NCI-H524 treated with DMSO at 0.1 percent for 48 hours (cell line): ENCODE results near the gene RNF224.
"Not testable (repeated sequence)": the region's sequence is repeated elsewhere in the genome, so short reads cannot be mapped to it uniquely, and the experiment has no call there.

Experiments used
- DNase-seq: peaks from one replicate; lab custom pipeline; 2025; lab: John Stamatoyannopoulos, UW

RNF224 gene

DNA sequence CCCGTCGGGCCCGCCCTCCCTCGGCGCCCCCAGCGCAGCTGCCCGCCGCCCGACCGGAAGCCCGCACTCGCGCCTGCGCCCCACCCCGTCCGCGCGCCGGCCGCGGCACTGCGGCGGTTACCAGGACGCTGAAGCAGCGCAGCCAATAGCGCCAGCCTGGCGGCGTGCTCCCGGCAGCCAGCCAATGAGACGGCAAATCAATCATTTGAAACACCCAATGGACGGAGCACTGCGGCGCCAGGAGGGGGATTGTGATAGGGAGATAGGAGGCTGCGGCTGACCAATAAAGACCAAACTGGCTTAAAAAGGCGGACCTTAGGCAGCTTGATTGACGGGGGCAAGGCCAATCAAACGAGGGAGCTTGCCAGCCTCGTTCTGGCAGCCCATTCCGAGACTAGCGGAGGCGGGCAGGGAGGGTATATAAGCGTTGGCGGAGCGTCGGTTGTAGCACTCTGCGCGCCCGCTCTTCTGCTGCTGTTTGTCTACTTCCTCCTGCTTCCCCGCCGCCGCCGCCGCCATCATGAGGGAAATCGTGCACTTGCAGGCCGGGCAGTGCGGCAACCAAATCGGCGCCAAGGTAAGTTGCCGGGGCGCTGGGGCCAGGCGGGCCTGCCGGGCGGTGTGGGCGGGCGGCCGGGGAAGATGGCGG, 13.7 kb downstream of the RNF224 start, which contains the start of gene TUBB4B:
Gene TUBB4B (plus strand): TSS at position 447 of the 649 bp plus-strand sequence. CDS start 74 bp downstream, at position 521.
- DNase-seq = peak; percentile 100

- peak; percentile 44 for DNase-seq
These were observed 14.4 kb downstream of the RNF224 start for GRCh38 chr9:137241490-137242268.

DNA sequence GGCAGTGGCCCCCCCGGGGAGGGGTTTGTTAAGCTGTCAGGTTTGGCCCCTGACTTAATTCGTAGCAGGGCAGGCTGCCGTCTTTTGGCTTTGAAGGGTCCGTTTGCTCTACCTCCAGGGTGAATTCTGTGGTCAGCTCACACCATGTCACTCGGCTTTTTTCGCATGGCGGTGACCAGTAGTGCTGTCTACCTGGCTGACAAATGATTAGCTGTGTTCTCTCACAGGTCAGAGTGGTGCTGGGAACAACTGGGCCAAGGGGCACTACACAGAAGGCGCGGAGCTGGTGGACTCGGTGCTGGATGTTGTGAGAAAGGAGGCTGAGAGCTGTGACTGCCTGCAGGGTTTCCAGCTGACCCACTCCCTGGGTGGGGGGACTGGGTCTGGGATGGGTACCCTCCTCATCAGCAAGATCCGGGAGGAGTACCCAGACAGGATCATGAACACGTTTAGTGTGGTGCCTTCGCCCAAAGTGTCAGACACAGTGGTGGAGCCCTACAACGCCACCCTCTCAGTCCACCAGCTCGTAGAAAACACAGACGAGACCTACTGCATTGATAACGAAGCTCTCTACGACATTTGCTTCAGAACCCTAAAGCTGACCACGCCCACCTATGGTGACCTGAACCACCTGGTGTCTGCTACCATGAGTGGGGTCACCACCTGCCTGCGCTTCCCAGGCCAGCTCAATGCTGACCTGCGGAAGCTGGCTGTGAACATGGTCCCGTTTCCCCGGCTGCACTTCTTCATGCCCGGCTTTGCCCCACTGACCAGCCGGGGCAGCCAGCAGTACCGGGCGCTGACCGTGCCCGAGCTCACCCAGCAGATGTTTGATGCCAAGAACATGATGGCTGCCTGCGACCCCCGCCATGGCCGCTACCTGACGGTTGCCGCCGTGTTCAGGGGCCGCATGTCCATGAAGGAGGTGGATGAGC, 15.2 kb downstream of the RNF224 start:
- no peak for DNase-seq

DNA sequence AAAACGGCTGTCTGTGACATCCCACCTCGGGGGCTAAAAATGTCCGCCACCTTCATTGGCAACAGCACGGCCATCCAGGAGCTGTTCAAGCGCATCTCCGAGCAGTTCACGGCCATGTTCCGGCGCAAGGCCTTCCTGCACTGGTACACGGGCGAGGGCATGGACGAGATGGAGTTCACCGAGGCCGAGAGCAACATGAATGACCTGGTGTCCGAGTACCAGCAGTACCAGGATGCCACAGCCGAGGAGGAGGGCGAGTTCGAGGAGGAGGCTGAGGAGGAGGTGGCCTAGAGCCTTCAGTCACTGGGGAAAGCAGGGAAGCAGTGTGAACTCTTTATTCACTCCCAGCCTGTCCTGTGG, 15.9 kb downstream of the RNF224 start:
- DNase-seq = not testable (repeated sequence)

- no peak for DNase-seq
These were observed 16.6 kb downstream of the RNF224 start for GRCh38 chr9:137243626-137244485.

DNA sequence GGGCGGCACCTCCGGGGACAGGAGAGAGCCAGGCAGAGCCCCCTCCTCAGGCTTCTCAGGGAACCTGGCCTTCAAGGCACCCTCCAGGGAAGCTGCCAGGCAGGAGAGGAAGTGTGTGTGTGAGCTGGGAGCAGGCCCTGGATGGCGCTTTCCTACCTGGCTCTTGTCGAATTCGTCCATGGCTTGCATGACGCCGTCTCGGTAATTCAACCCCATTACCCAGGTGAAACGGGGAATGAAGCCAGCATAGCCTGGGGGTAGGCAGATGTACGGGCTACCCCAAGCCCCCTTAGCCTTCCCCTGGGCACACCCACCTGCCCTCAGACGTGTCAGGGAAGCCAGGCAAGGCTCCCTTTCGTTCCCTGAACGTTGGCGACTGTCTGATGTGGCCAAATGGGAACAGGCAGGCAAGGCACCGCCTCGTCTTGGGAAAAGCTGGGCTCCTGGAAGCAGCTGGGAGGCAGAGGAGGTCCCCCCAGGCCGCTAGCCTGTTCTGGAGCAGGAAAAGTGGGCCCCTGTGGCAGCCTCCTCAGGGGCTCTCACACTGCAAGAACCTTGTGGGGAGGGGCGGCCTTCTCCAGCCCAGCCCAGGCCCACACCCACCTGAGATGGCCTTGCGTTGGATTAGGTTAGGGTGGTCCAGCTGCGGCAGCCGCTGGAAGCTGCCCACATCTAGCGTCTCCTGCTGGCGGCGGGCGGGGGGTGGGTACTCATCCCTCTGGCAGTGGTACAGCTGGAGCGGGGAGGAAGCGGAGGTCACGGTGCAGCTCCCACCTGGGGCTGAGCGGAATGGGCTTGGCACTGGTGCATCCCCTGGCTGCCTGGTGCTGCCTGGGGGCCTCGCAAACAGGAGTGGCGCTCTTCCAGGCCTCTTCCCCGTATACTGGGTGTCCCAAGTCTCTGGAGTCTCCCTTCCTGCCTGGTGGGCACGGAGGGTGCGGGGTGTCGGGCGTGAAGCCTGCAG, 17.5 kb downstream of the RNF224 start:
- no peak for DNase-seq

DNA sequence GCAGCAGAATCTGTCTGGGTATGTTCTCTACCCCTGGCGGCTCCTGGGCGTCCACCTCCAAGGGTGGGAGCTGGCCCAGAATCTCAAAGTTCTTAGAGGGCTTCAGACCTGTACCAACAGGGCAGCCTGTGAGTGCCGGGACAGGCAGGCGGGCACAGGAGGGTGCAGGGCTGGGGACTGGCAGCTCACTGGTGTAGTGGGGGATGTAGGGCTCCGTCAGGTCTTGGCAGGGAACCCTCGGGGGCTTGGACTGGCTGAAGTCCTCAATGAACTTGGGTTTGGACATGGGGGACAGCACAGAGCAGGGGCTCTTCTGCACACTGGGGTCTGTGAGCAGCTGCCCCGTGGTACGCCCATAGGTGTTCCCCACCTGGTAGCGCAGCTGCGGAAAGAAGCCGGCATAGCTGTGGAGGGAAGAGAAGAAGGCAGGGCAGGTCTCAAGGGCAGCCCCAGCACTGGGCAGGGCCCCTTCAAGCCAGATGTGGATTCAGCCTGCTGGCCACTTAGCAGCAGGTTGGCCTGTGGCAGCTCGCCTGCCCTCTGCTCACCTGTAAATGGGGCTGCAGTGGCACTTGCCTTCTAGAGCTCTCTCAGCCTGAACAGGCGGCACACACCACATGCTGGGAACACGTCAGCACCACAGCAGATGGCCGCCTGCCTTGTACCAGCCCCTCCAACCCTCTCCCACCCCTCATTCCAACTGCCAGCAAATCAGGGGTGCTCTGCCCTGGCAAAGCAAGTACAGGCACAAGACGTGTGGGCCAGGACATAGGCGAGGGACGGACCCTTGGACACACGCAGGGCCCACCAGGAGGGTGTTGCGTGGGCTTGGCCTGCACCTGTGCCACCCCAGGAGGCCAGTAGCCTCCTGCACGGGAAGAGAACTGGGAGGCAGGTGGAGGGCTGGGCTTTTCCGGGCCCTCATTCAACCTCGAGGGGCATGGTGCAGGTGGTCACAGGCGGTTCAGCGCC, 18.4 kb downstream of the RNF224 start:
- no peak for DNase-seq

GRCh38 chr9:137247135-137247915, 20.0 kb downstream of the RNF224 start:
- DNase-seq = no peak

DNA sequence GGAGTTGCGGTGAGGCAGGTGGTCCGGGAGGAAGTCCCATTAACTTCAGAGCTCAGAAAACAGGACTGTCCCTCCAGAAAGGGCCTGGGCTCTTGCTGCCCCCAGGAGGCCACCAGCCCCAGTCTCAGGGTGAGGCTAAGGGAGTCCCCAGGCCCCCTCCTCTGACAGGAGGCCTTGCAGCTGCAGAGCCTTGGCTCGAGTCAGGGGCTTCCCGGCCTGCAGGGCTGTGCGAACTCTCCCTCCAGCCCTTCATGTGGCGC, 20.5 kb downstream of the RNF224 start:
- no peak for DNase-seq

DNA sequence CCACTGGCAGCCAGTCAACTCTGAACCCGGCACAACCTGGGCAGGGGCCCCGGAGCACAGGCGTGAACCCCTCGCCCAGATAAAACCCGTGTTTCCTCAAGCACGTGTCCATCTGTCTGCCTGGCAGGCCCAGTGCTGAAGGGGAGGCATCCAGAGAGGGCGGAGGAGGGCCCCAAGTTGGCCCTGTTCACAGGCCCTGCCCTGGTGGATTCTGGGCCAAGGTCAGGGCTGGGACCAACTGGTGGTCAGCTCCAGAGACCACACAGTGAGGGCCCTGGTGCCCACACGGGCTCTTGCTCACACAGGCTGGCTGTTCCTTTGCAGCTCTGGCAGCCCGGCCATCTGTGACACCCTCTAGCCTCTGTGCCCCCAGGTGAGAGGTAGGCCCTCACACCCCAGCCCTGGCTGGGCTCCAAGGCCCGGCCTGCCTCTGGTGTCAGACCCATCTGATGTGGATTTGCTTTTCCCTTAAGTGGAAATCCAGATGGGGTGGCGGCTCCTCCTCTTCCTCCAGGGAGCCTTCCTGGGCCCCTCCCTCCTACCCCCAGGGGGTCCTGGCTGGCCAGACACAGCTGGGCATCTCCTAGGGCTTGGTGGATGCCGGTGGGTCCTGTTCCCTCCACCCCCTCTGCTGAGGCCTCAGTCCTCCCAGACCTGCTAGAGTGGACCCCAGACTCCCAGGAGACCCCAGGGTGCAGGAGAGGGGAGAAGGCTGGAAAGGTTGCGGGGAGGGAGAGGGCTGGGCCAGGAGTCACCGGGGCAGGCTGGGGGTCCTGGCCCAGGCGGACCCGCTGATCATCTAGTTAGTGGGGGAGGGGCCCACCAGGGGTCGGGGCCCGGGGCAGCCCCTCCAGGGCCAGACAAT, 23.3 kb downstream of the RNF224 start:
- DNase-seq = peak; percentile 51

GRCh38 chr9:137251194-137251461, 23.8 kb downstream of the RNF224 start, which contains the start of gene STPG3:
TSS of gene STPG3 (plus strand) at chr9:137251286. CDS start at chr9:137251287, 1 bp downstream.
- DNase-seq = no peak

GRCh38 chr9:137251490-137252268, 24.4 kb downstream of the RNF224 start:
- no peak for DNase-seq

DNA sequence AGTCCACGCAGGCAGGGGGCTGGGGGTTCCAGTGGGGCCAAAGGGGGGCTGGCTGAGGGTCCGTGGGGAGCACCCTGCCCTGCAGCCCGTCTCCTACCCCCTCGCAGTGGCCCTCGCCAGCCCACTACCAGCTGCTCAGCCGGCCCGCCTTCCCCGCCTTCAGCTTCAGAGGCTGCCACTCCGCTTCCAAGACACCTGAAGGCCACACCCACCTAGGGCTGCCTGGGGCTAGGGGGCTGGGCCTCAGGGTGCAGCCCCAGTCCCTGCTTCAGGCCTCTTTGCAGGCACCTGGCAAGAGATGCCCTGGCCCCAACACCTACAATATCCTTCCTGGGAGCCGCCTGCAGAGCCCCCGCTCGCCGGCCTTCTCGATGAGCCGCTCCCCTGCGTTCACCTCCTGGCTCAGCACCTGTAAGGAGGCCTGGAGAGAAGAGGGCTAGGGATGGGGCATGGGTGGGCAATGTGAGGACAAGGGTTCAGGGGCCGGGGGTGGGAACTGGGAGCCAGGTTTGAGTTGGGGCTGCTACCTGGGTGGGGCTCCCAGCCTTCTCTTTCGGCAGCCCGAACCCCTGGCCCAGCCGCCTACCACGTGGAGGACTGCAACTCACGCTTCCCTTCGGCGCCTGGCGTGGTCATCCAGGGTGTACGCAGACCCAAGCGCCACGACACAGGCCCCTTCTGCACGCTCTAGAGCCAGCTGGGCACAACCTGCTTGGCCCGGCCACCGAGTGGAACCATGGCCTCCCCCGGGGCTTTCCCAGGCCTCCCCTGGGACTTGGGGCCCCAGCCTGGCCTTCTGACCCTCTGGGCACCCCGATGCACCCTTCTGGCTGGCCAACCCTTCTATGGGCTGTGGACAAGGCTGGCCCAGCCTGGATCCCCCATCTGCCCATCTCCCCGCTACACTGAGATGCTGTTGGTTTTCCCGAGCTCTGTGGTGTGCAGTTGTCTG, 25.5 kb downstream of the RNF224 start:
- no peak for DNase-seq

GRCh38 chr9:137253717-137254623, 26.7 kb downstream of the RNF224 start:
- no peak for DNase-seq
